Neuron (in vitro differentiated cells): ENCODE results near the gene C2CD2.

Source experiments
- H2AFZ ChIP-seq: one replicate; pipeline ENCODE4 v1.6.1; 2013; ENCODE audit warnings: low read depth, mild to moderate bottlenecking, inconsistent platforms, low read length, moderate library complexity
- H3K27me3 ChIP-seq: one replicate; pipeline ENCODE4 v1.6.1; 2013; ENCODE audit warnings: low read length; ENCODE audit not compliant: insufficient read depth
- H3K36me3 ChIP-seq: one replicate; pipeline ENCODE4 v1.6.1; 2013; ENCODE audit warnings: low read length; ENCODE audit not compliant: insufficient read depth
- H3K4me1 ChIP-seq: one replicate; pipeline ENCODE4 v1.6.1; 2013; ENCODE audit warnings: low read length; ENCODE audit not compliant: insufficient read depth
- H3K4me3 ChIP-seq: 2 replicates; pipeline ENCODE4 v1.5.1; 2013; ENCODE audit warnings: mild to moderate bottlenecking, low read length, moderate library complexity
- H3K9me3 ChIP-seq: one replicate; pipeline ENCODE4 v1.6.1; 2013; ENCODE audit warnings: low read length

Gene C2CD2

DNA sequence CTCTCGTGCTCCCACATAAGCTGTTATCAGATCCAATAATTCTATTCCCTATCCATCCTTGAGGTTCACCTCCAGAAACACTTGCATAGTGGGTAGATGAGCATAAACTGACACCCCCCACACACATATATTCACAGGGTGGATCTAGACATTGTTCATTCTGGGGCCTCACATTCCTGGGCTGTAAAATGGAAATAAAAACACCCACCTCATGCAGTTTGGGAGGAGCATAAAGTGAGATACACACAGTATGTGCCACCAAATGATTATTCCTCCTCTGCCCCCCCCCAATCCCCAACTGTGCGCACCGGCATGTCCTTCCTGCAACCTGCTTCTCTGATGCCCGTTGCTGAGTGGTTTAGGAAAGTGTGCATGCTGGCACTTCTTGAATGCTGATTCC lies 92.6 kb downstream of the C2CD2 start:
- peaks cover 19% of the 10 kb centered on the region for H3K36me3 ChIP-seq

DNA sequence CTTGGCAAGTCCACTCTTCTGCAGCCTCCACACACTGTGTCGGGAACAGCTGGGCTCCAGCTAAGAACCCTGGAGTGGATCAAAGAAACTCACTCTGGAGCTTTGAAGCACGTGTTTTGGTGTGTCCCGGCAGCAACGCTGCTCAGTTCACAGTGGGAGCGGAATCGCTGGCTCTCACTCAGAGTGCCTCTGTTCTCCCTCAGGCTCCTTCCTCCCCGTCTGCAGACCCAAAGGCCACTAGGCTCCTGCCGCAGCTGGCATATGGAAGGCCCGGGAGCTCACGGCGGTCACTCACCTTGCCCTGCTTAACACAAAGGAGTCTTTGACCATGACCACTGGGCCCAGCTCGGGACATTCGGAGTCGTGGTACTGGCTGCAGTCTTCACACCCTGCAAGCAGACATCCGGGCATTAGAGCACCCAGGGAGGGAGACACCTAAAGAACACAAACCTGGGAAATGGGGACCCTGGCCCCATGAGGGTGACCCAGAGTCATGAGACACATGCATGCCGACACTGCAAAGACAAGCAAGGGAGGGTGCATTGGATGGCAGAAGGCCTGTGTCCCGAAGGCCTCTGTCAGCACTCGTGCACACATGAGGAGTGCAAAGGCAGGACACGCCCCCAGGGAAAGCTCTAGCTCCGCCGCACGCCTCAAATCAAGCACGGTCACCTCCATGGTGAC lies 94.4 kb downstream of the C2CD2 start:
- H3K4me1 ChIP-seq = no peaks in the 10 kb centered on the region
- no peak overlapping the region for H2AFZ ChIP-seq
- H3K4me3 ChIP-seq = no peak overlapping the region
- H3K9me3 ChIP-seq = no peaks in the 10 kb centered on the region
- peaks cover 33% of the 10 kb centered on the region for H3K36me3 ChIP-seq
- H3K27me3 ChIP-seq = no peaks in the 10 kb centered on the region

More for the DNA sequence above, 92.6 kb downstream of the C2CD2 start:
- Histone ChIP-seq H2AFZ (no peak overlapping the region), H3K9me3 (no peaks in the 10 kb centered on the region), H3K4me1 (no peaks in the 10 kb centered on the region), H3K27me3 (no peaks in the 10 kb centered on the region), H3K4me3 (no peak overlapping the region)

DNA sequence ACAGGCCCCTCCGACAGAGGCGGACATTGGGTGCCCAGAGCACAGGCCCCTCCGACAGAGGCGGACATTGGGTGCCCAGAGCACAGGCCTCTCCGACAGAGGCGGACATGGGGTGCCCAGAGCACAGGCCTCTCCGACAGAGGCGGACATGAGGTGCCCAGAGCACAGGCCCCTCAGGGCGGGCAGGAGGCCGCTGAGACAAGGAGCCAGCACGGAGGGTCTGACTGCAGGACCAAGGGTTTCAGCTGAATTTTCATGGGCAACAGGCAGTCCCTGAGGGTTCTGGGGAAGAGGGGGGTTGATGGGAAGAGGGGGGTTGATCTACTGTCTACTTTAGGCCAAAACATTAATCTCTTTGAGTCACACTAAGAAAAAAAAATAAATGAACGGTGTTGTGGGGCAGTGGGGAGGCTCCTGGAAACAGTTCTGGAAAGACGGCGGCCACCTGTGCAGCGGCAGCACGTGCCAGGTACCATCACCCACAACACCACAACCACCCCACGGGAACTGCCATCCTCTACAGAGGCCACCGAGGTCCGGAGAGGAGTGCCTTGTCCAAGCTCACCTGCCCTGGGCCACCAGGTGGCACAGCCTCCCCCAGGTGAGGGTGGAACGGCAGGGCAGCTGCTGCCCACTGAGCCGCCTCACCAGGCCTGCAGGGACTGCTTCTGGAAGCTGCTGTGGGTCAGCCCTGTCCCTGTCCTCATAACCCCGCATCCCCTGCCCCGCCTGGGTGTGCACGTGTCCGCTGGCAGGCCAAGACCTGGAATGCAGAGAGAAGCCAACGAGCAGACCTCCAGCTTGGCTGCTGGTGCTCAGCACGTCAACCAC lies 95.1 kb downstream of the C2CD2 start:
- H3K36me3 ChIP-seq = peaks cover 41% of the 10 kb centered on the region
- H3K9me3 ChIP-seq = no peaks in the 10 kb centered on the region
- H2AFZ ChIP-seq = no peak overlapping the region
- H3K4me3 ChIP-seq = no peak overlapping the region
- no peaks in the 10 kb centered on the region for H3K27me3 ChIP-seq
- H3K4me1 ChIP-seq = no peaks in the 10 kb centered on the region

DNA sequence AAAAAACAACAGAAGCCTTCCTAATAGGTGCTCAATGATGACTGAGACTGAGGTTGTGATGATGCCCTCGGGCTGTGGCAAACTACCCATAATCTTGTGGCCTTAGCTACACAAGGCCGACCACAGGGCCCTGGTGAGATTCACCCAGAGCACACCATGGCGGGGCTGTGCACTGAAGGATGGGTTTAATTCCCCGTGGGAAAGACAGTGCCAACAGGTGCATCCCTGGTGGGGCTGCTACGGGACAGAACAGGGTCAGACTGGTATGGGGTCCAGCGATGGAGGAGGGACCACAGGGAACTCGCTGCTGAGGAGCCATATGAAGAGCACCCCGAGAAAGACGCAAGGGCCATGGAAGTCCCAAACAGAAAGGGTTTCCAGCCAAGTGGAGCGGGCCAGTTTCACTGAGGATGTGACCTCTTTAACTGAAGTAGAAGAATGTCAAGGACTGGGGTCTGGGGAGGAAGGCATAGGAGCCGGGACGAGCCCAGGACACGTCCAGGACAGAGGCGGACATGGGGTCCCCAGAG lies 96.0 kb downstream of the C2CD2 start:
- H3K9me3 ChIP-seq = no peaks in the 10 kb centered on the region
- H3K36me3 ChIP-seq = peaks cover 43% of the 10 kb centered on the region
- H3K27me3 ChIP-seq = no peaks in the 10 kb centered on the region
- no peaks in the 10 kb centered on the region for H3K4me1 ChIP-seq
- no peak overlapping the region for H3K4me3 ChIP-seq
- no peak overlapping the region for H2AFZ ChIP-seq

DNA sequence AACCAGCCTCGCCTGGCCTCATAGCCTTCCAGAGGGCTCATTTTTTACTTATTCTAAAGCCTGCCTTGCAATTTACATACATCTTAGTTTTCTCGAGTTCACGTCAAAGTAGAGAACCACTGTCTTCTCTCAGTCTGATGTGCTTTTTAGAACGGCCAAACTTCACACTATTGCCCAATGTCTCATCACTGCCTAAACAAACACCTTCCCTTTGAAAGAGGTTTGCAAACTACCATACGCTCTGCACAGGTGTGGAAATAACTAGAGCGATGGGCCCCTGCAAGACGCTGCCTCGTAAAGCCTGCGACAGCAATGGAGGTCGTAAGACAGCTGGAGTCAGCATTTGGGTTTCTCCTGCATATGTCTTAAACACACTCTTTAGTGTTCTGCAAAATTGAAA lies 97.2 kb downstream of the C2CD2 start:
- H2AFZ ChIP-seq = no peak overlapping the region

DNA sequence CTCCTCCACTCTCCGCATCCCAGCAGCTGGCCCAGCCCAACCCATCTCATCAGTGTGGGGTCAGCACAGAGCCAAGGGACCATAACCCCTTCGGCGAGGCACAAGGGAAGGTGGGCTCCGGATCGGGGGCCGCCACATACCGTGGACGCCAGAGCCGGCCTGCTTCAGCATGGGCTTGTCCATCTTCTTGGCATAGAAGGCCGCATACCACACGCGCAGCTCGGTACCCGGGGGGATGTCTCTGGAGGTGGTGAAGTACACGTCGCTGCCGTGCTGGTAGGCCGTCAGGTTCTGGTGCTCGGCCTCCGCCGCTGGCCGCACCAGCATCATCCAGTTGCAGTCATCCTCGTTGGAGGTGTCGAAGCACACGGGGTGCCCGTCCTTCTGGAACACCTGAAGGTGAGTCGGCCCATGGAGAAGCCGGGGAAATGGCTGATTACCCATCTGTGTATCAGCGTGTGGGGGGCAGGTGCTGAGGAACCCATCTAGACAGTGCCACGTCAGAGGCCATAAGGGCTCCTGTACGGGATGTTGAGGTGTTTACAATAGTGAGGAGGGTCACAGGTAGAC lies 99.3 kb downstream of the C2CD2 start:
- Histone ChIP-seq H3K36me3 (peaks cover 46% of the 10 kb centered on the region), H3K27me3 (no peaks in the 10 kb centered on the region), H3K4me1 (no peaks in the 10 kb centered on the region), H3K9me3 (no peaks in the 10 kb centered on the region), H3K4me3 (no peak overlapping the region), H2AFZ (no peak overlapping the region)

More for the DNA sequence above, 97.2 kb downstream of the C2CD2 start:
- Histone ChIP-seq H3K4me3 (no peak overlapping the region), H3K27me3 (no peaks in the 10 kb centered on the region), H3K9me3 (no peaks in the 10 kb centered on the region), H3K4me1 (no peaks in the 10 kb centered on the region), H3K36me3 (peaks cover 43% of the 10 kb centered on the region)

DNA sequence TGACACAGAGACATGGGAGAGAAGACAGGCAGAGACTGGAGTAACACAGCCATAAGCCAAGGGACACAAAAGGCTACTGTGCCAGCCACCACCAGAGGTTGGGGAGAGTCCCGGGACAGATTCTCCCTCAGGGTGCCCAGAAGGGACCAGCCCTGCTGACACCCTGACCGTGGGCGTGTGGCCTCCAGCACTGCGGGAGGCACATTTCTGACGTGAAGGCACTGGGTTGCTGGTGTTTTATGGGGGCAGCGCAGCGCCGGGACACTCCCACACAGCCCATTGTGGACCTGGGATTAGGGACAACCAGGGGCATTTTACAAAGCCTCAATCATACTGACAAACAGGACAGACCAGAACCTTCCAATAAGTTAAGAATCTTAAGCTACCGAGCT lies 100.9 kb downstream of the C2CD2 start:
- Histone ChIP-seq H3K36me3 (peaks cover 36% of the 10 kb centered on the region), H3K4me3 (no peak overlapping the region), H3K9me3 (no peaks in the 10 kb centered on the region)

DNA sequence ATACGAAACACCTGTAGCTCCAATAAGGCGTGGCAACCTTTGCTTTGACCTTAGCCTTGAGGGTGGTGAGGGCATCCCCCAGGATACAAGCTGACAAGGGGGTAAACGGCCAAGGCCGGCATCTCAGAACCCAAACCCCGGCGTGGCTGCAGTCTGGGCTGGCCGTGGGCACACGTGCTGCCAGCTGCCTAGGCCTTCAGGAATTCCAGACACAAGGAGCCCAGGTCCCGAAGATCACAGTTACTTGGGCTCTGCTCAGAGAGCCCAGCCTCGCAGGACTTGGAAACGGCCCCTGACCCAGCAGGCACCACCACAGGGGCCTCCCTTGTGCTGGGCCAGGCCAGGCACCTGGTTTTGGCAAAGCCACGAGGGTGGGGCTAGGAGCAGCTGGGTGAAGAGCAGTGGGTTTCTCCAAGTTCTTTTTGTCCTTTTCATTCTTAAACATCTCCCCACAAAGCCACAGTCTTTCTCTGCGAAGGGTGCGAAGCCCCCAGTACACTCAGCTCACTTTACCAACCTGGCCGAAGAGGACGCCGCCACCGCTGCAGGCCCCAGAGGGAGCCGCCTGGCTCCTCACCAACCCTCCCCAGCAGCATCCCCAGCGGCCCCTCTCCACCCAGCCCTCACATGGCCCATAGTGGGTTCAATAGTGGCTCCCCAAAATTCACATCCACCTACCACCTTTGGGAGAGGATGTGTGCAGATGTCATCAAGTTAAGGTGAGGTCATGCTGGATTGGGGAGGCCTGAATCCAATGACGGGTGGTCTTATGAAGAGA lies 101.5 kb downstream of the C2CD2 start:
- Histone ChIP-seq H3K27me3 (no peaks in the 10 kb centered on the region), H3K4me1 (peaks cover 4% of the 10 kb centered on the region), H3K4me3 (no peak overlapping the region)

More for the DNA sequence above, 100.9 kb downstream of the C2CD2 start:
- Histone ChIP-seq H3K27me3 (no peaks in the 10 kb centered on the region), H2AFZ (no peak overlapping the region), H3K4me1 (peaks cover under 1% of the 10 kb centered on the region)

DNA sequence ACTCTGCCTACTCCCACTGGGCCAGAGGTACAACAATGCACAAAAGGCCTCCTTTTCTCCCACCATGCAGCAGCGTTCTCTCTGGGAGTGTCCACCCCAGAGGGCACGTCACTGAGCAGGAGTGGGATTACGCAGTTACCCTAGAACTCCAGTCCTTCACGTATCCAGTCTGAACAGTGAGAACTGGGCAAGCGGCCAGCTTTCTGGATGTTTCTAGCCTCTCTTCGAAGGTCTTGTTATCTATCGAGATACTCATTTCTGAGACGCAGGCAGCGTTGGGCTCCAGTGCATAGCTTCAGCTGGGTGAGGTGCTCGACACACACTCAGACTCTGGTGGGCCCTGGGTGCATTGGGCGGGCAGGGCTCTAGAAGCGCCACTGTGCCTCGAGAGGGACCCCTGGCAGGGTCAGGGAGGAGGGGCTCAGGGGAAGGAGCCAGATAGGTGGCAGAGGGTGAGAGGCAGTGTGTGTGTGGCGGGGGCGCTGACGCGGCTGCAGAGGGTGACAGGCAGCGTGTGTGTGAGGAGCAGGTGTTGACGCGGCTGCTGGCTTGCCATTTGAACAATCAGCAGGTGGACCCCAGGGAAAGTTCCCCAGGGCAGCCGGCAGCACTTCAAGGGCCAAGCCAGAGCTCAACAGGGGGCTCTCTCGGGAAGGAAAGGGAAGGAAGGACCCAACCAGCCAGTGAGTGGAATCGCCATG lies 102.6 kb downstream of the C2CD2 start:
- no peak overlapping the region for H2AFZ ChIP-seq
- H3K4me1 ChIP-seq = peaks cover 4% of the 10 kb centered on the region
- no peak overlapping the region for H3K4me3 ChIP-seq
- peaks cover 27% of the 10 kb centered on the region for H3K36me3 ChIP-seq
- H3K27me3 ChIP-seq = no peaks in the 10 kb centered on the region
- H3K9me3 ChIP-seq = no peaks in the 10 kb centered on the region

More for the DNA sequence above, 101.5 kb downstream of the C2CD2 start:
- no peak overlapping the region for H2AFZ ChIP-seq
- peaks cover 32% of the 10 kb centered on the region for H3K36me3 ChIP-seq
- H3K9me3 ChIP-seq = no peaks in the 10 kb centered on the region

DNA sequence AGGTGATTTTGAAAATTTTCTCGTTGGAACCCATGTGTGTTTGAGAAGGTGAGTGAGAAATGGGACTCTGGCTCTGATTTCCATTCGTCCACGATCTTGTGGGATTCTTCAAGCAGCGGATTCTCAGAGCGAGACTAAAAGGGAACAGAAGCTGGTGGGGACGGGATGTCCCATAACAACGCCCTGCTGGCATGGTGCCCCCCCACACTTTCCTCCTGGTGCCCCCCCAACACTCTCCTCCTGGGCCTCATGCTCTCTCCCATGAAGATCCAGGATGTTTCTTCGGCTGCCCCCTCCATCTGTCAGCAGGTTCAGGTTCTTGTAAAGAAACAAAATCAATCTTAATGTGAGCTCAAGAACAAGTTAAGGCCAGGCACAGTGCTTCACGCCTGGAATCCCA lies 103.7 kb downstream of the C2CD2 start:
- H3K36me3 ChIP-seq = peaks cover 20% of the 10 kb centered on the region

DNA sequence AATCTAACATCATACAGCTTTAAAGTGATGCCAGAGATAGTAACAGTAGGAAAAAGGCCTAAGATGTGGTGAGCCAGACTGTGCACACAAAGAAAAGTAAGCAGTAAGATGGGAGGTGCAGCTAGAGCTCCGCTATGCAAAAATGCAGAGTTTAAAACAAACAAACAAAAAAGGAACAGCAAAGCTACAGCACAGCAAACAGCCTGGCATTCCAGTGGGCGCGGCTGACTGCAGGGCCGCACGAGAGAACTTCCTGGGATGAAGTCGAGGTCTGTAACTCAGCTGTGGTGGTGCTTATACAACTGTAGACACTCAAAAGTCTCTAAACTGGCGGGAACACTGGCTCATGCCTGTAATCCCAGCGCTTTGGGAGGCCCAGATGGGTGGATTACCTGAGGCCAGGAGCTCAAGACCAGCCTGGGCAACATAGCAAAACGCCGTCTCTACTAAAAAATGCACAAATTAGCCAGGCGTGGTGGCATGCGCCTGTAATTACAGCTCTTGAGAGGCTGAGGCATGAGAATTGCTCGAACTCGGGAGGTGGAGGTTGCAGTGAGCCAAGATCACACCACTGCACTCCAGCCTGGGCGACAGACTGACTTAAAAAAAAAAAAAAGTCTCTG lies 104.7 kb downstream of the C2CD2 start:
- peaks cover 10% of the 10 kb centered on the region for H3K36me3 ChIP-seq
- no peaks in the 10 kb centered on the region for H3K27me3 ChIP-seq
- H3K4me1 ChIP-seq = peaks cover 4% of the 10 kb centered on the region
- no peak overlapping the region for H2AFZ ChIP-seq
- H3K9me3 ChIP-seq = no peaks in the 10 kb centered on the region
- no peak overlapping the region for H3K4me3 ChIP-seq

More for the DNA sequence above, 103.7 kb downstream of the C2CD2 start:
- H2AFZ ChIP-seq = no peak overlapping the region
- peaks cover 4% of the 10 kb centered on the region for H3K4me1 ChIP-seq
- no peaks in the 10 kb centered on the region for H3K27me3 ChIP-seq
- no peaks in the 10 kb centered on the region for H3K9me3 ChIP-seq
- H3K4me3 ChIP-seq = no peak overlapping the region

DNA sequence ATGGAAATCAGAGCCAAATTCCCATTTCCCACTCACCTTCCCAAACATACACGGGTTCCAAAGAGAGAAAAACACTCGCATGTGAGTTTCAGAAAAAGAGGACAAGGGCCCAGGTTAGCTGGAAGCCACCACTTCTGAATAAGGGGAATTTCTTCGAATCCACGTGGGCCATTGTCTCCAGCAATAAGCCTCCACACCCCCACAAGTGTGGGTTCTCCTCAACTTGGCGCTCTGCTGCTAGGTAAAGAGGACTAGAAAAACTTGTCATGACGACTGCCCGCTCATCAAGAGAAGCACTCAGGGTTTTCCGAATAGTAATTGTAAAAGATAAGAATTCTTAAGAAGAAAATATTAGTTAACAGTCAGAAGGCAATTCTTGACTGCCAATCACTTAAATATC lies 105.3 kb downstream of the C2CD2 start:
- H2AFZ ChIP-seq = no peak overlapping the region
- no peaks in the 10 kb centered on the region for H3K9me3 ChIP-seq
- H3K4me3 ChIP-seq = no peak overlapping the region
- peaks cover 5% of the 10 kb centered on the region for H3K36me3 ChIP-seq
- H3K27me3 ChIP-seq = no peaks in the 10 kb centered on the region
- peaks cover 4% of the 10 kb centered on the region for H3K4me1 ChIP-seq
